HG03520 (cell line): Measurements from ENCODE around the gene GPER1.

ENCODE experiments used
- ATAC-seq: cut with Tn5 transposase; IDR thresholded peaks from one replicate; pipeline ENCODE4 v1.9.1; 2021; ENCODE audit warnings: mild to moderate bottlenecking, moderate library complexity; ENCODE audit not compliant: unreplicated experiment

Gene GPER1

DNA sequence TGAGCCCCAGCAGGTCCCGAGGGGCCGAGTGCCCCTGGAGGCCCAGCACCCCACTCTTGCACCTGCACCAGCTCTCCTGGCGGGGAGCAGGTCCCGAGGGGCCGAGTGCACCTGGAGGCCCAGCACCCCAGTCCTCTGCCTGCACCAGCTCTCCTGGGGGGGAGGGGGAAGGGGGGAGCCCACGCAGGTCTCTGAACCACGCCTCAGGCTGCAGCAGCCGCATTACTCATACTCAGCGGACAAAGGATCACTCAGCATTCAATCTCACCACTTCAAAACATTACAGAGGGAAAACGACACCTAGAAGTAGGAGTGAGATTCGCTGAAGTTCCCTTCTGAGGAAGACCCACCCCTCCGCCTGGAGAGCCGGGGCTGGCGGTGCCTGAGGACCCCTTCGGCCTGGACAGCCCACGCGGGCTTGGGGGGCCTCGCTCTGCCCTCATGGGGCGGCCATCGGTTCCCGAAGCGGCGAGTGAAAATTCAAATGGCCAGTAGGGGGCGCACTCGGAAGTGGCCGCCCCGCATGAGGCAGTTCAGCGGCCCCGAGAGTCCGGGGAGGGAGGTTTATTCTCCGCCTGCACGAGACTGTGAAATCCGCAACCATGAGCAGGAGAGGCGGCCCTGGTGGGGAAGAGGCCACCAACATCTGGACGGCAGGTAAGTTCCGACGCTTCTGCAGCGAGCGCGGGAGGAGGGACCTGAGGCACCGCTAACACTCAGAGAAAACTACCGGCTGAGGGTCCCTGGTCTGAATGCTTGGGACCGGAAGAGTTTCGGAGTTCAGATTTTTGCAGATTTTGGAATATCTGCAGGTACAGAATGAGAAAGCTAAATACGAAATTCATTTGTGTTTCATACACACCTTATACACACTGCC is 1.1 kb upstream of the GPER1 start:
- peak; percentile 62 for ATAC-seq

GRCh38 chr7:1087465-1087814 is 473 bp upstream of the GPER1 start:
- no peak for ATAC-seq

GRCh38 chr7:1090236-1090635 is 2.3 kb downstream of the GPER1 start:
- no peak for ATAC-seq

GRCh38 chr7:1090686-1091643 is 3.1 kb downstream of the GPER1 start:
- no peak for ATAC-seq

- ATAC-seq, result no peak
Observed at GRCh38 chr7:1091644-1092027, 3.7 kb downstream of the GPER1 start.

DNA sequence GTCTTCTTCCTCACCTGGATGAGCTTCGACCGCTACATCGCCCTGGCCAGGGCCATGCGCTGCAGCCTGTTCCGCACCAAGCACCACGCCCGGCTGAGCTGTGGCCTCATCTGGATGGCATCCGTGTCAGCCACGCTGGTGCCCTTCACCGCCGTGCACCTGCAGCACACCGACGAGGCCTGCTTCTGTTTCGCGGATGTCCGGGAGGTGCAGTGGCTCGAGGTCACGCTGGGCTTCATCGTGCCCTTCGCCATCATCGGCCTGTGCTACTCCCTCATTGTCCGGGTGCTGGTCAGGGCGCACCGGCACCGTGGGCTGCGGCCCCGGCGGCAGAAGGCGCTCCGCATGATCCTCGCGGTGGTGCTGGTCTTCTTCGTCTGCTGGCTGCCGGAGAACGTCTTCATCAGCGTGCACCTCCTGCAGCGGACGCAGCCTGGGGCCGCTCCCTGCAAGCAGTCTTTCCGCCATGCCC is 4.3 kb downstream of the GPER1 start:
- no peak for ATAC-seq

- ATAC-seq, result no peak
Observed at GRCh38 chr7:1092806-1093501, 5.0 kb downstream of the GPER1 start.

DNA sequence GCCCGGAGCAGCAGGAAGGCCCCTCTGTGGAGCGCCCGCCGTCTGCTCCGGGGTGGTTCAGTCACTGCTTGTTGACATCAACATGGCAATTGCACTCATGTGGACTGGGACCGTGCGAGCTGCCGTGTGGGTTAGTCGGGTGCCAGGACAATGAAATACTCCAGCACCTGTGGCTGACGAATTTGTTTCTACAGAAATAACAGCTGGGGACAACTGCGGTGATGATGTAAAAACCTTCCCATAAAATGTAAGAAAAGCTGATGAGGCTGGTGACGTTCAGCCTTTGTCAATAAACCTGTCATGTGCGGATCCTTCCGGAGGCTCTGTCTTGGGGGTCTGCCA is 5.6 kb downstream of the GPER1 start:
- no peak for ATAC-seq

GRCh38 chr7:1093916-1094508 is 6.1 kb downstream of the GPER1 start:
- ATAC-seq, result no peak

DNA sequence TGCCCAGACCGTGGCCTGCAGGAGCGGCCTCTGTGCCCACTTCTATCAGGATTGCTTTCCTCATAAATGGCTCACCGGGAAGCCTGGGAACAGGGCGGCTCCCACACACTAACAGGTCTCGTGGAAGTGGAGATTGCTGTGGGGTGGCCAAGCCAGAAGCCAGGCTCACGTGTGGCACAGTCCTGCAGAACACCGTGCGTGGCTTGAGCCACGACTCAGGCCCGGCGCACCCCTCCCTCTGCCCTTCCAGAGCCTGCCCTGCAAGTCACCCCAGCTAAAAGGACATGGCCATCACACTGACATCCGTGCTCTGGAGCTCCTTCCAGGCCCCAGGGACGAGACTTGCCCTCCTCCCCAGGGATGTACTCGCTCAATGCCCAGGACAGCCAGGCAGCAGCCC is 7.0 kb downstream of the GPER1 start:
- no peak for ATAC-seq

DNA sequence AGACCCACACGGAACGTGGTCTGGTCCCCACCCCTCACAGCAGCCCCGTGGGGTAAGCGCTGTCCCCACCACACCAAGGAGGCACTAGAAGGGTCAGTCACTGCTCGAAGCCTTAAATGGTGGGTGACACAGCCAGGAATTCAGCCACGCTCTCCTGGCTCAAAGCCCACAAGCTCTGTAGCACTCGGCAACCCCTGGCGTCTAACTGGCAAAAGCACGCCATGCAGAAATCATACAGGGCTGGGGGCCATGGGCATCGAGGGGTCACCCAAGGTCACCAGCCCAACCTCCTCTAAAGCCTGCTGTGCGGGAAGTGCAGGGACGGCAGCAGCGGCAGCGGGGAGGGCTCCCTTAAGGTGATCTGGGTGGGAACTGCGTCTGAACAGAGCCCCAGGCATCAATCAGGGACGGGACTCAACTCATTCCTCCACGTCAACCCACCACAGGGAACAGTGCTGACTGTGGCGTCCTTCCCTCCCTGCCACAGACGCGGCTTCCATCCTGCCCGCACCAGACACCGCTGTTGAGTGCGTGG is 7.8 kb downstream of the GPER1 start:
- ATAC-seq, result no peak

DNA sequence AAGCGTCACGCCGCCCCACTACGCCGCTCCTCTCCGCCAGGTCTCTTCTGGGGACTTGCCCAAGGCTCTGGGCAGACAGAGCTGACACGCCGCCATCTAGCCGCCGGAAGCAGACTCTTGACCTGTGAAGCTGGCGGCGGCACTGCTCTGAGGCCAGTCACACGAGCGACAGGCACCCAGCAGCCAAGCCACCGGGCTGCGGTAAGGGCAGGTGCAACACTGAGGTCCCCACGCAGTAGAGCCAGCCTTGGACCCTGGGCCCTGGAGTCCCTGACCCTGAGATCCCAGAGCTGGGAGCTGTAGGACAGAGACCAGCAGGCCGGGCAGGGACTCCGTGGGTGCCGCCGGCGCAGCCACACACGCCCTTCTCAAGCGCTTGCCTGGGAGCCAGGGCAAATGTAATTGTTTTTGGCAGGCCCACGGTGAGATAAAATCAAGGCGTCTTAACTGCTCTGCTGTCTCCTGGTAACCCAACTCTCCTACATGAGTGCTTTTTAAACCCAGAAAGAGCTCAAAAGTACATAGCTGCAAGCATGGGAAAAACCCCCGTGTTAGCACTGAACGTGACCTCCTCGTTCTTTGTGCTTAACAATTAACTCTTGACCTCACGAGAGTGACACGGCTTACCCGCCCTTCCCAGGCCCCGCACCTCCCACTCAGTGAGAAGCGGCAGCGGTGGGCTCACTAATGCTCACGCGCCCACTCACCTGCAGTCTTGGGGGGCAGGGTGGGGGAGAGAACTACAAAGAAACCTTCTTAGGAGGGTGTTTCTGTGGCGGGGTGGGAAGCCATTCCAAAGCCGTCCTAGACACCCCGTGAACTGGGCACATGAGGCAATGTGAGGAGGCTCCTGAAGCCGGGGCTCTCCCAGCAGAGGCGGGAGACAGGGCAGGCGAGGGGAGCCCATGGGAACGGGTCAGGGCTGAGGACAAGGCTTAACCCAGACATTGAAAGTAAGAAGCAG is 8.5 kb downstream of the GPER1 start:
- ATAC-seq, result no peak

DNA sequence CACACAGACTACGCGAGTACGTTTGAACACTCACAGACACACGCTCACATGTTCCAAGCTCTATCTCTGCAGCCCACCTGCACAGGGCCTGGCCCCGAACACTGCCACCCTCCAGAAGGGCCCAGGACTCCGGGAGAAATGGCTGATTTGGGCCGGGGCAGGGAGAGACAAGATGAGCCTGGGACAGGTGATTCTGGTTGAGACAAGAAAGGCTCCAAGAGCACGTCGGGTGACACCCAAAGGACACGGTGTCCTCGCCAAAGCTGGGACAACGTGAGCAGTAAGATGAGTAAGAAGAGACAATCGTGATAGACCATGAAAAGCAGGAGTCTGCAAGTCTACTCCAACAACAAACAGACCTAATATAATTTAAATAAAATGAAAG is 9.2 kb downstream of the GPER1 start:
- ATAC-seq, result no peak

DNA sequence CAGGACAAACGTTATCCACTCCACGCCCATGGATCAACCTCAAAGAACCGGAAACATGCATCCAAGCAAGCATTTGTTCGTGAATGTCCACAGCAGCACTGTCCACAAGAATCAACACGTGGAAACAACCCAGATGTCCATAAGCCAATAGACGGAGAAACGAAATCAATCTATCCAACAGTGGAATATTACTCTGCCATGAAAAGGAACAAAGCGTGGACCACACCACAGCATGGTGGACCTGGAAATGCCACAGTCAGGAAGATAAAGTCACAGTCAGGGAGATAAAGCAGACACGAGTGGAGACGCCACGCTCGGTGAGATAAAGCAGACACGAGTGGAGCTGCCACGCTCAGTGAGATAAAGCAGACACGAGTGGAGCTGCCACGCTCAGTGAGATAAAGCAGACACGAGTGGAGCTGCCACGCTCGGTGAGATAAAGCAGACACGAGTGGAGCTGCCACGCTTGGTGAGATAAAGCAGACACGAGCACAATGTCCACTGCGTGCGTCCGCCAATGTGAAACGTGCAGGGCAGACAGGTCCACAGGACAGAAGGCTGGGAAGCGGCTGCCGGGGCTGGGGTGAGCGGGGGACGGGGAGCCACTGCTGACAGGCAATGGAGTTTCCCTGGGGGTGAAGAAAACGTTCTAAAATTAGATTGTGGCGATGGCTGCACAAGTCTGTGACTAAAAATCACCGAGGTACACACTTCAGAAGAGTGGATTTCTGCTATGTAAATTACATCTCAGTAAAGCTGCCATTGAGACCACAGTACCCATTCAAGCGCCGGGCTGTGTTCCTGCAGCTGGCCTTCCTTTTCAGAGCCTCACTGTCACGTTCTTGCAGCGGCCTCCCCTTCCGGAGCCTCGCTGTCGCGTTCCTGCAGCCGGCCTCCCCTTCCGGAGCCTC is 10.6 kb downstream of the GPER1 start:
- ATAC-seq, result no peak

GRCh38 chr7:1099154-1099542 is 11.2 kb downstream of the GPER1 start:
- no peak for ATAC-seq

DNA sequence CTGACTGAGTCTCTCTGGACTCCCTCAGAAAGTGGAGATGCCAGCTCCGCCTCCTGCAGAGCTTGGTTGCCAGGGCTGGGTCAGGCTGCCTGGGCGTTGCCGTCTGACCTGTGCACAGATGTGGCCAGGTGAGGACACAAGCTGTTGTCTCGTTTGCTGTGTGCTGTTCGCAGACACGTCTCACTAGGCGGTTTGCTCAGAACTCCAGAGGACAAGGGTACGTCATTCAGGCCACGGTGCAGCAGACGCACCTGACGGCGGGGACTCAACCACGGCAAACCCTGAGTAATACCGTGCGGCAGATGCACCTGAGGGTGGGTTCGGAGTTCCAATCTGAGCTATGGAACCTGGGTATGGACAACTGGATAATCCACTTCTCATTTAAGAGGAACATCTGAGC is 11.7 kb downstream of the GPER1 start:
- ATAC-seq, result no peak

DNA sequence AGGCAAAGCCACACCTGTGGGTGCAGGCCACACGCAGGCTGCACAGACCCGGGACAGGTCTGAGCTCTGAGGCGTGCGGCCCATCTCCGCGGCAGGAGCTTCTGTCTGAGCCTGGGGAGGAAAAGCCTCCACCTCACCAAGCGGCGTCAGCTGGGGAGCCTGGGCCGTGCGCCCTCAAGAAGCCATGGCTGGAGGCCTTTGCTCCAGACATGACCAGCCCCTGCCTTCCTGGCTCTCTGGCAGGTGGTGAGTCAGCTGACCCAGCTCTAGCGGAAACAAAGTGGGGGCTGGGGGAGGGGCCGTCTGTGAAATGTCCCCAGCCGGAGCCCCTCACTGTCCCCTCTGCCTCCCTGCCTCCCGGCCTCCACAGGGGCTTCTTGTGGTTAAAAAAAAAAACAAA is 12.5 kb downstream of the GPER1 start:
- no peak for ATAC-seq

DNA sequence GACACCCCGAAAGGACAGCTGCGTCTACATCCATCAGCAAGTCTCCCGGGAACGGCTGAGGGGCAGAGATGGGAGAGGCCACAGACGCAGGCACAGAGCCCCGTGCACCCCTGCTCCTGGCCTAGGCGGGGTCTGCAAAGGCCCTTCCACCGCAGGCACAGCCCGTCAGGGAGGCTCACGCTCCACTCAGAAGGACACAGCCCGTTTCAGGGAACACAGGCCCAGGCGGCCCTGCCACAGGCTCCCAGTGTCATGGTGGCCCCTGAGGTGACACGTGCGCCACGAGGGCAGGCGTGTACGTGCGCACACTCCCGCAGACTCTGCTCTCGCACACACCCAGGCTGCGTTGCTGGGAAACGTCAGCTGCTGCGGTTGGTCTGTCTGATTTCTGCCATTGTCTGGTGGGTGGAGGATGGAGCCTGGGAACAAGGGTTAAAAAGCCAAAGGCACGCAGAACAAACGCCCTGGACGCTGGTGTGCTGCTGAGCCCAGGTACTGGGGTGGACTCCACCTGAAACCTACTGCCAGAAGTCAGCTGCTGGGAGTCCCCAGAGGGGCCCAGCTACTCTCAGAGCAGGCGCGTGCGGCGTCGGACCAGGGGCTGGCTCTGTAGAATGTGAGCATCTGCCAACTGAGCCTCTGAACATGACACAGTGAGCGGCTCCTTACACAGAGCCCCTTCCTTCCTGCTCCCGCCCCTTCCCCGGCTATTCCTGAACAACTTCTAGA is 13.1 kb downstream of the GPER1 start:
- ATAC-seq, result no peak
